K562 (cell line): ENCODE results near the gene DISC1. TPM values are rescaled to one million over a fixed set of nuclear protein-coding genes. Genes with fewer than 3 reads are reported as not detected.

Experiments used
- BRF1 ChIP-seq: IDR thresholded peaks from 3 replicates; pipeline ENCODE4 v1.6.1; 2011; ENCODE audit warnings: borderline replicate concordance, mild to moderate bottlenecking; ENCODE audit not compliant: insufficient read length; ENCODE audit errors: extremely low read depth
- ESRRB ChIP-seq: fragments of 250-450 bp; sonication (Bioruptor Pico); IDR thresholded peaks from 2 replicates; pipeline ENCODE4 v1.5.0; 2020; ENCODE audit warnings: mild to moderate bottlenecking, moderate library complexity, borderline replicate concordance
- MAX ChIP-seq: sonication (generic); formaldehyde crosslinking; IDR thresholded peaks from 2 replicates; pipeline ENCODE4 v1.9.0; 2022; ENCODE audit warnings: mild to moderate bottlenecking, missing genetic modification reagents
- RFX1 ChIP-seq: fragments of 450-650 bp; IDR thresholded peaks from 2 replicates; pipeline ENCODE4 v1.6.1; 2016; ENCODE audit warnings: mild to moderate bottlenecking, moderate library complexity
- SETDB1 ChIP-seq: IDR thresholded peaks from one replicate; pipeline ENCODE4 v1.6.1; 2012; ENCODE audit warnings: low read length, control low read depth, inconsistent platforms
- SMARCA5 ChIP-seq: fragments of 450-650 bp; IDR thresholded peaks from 2 replicates; pipeline ENCODE4 v1.6.1; 2016
- ZMIZ1 ChIP-seq, 2 experiments: fragments of 150-350 bp in 1 of 2; IDR thresholded peaks; 2 replicates each; pipeline ENCODE4 v1.6.1; 2012 to 2016; ENCODE audit warnings: low read depth in 2 of 2, low read length in 2 of 2, mild to moderate bottlenecking in 1 of 2, moderate library complexity in 1 of 2
- polyA plus RNA-seq, 8 experiments: library from polyadenylated mRNA; depleted of rRNA in 4 of 8; stranded (reverse) in 5 of 8; unstranded in 3 of 8; fragments of >200 nt; fragmentation: Nextera tagmentation in 2 of 8; fragmentation: Illumina TruSeq in 1 of 8; extraction: Ambion mirVana in 2 of 8; extraction: Trizol in 1 of 8; gene quantifications; 2 replicates each; pipeline versions ENCODE4 v1.2.1 to v1.2.3, GENCODE V29; 2011 to 2014; ENCODE audit warnings: inconsistent platforms in 1 of 8, missing spikeins in 1 of 8
- total RNA-seq, 7 experiments: library from RNA; depleted of rRNA in 6 of 7; stranded (reverse); fragments of >200 nt in 6 of 7; fragmentation: Illumina TruSeq in 2 of 7; extraction: Trizol in 2 of 7; gene quantifications; 2 replicates each; pipeline versions ENCODE4 v1.2.1 to v1.2.3, GENCODE V29; 2011 to 2021; ENCODE audit warnings: low replicate concordance in 1 of 7

DISC1 gene
- total and polyA plus RNA-seq, 9 of the 15 experiments (the other 6 are each of a cell fraction or from before 2014, with no cell fraction given) = 0.01 to 0.11 (median 0.08) TPM; not detected in 1

- TF ChIP-seq SMARCA5 = no peak
- no peak for TF ChIP-seq SETDB1
- no peak for TF ChIP-seq ZMIZ1 (IDR thresholded peaks at IDR 0.05; ENCODE audit: low read depth in 2 of 2, low read length in 2 of 2)
- TF ChIP-seq ESRRB = no peak
- TF ChIP-seq RFX1 = no peak
- no peak for TF ChIP-seq BRF1
- no peak for TF ChIP-seq MAX (CRISPR knock-in tag)
Observed at GRCh38 chr1:231827337-231828105, 200.9 kb downstream of the DISC1 start (continued).
